ENCODE data around the gene EPB41L4A. TPM values are rescaled to one million over a fixed set of nuclear protein-coding genes. Genes with fewer than 3 reads are reported as not detected.

The EPB41L4A gene
- total and polyA plus RNA-seq, 12 donors = 6.2 to 28.4 (median 17.5) TPM

DNA sequence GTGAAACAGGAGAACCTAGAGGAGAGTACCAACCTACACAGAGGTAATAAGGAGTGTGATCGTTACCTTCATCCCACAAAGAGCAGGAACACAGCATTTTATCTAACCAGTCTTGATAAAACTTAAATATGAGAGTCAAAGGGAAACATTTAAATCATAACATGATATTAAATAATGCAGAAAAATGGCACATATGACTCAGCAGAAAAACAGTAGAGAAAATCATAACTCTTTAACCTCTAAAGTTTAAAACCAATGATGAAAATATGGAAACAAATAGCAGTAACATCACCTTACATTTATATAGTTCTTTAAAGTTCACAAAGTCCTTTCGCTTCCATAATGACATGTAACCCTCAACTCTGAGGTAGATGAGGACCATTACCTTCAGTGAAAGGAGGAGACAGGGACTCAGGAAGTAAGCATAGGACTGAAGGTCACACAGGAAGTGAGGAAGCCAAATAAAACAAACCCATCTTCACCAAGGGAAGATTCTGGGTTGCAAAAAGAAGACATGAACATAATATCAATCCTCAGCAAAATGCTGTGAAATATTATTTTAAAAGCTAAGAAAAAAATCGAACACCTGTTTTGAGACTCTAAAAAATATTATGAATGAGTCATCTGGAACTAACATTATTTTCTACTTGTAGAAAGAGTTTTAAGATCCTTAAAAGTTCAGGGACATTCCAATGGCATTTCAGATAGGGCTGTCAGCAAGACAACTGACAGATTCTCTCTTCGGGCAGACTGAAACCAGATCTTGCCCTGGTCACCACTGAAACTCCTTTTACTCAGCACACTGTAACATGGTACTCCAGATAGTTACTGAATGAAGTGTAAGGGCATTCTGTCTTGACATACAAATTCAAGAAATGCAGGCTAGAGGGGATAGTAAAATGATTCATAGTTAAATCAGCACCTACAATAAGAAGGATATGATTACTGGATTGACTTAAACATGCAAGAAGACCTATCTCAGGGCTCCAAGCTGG is 148.5 kb downstream of the EPB41L4A start:
- Histone ChIP-seq H3K27ac (peak overlapping the region in 2 of 10 donors; percentile 9 to 25), H3K36me3 (peaks cover 0 to 8% (median 0%) of the 10 kb centered on the region in 9 donors), H3K4me3 (no peak overlapping the region), H3K4me1 (peaks cover 0 to 28% (median 14%) of the 10 kb centered on the region in 9 donors), H3K27me3 (no peaks in the 10 kb centered on the region), H3K9me3 (no peaks in the 10 kb centered on the region)
- ATAC-seq (peak in 4 of 8 donors; percentile 56 to 75 (median 67)), DNase-seq (no peak)
- WGBS, 2 donors = 61 to 64% methylated on average over 4 of the region's 4 CpGs
- TF ChIP-seq, protein P1, sequence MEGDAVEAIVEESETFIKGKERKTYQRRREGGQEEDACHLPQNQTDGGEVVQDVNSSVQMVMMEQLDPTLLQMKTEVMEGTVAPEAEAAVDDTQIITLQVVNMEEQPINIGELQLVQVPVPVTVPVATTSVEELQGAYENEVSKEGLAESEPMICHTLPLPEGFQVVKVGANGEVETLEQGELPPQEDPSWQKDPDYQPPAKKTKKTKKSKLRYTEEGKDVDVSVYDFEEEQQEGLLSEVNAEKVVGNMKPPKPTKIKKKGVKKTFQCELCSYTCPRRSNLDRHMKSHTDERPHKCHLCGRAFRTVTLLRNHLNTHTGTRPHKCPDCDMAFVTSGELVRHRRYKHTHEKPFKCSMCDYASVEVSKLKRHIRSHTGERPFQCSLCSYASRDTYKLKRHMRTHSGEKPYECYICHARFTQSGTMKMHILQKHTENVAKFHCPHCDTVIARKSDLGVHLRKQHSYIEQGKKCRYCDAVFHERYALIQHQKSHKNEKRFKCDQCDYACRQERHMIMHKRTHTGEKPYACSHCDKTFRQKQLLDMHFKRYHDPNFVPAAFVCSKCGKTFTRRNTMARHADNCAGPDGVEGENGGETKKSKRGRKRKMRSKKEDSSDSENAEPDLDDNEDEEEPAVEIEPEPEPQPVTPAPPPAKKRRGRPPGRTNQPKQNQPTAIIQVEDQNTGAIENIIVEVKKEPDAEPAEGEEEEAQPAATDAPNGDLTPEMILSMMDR (IDR thresholded peaks at IDR 0.05) = no peak
- intact Hi-C loops (cut with DNase I) = no loop called here

DNA sequence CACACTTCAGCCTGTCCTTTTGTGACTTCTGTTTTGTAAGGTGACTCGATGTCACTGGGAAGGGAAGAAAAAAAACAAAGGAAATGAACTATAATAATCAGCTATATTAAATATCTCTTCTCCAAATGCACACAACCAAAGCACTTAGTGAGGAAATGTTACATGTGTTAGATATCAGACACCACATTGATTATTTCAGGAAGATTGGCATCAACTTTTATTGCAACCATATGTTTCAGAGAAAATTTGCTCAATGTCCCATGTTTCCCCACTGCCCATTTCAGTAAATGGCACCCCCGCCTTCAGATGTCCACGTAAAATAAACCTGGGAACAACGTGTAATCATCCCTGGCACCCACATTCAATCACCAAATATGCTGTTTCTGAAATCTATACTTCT is 151.8 kb downstream of the EPB41L4A start:
- intact Hi-C loops (cut with DNase I) = no loop called here
- no peaks in the 10 kb centered on the region for H3K9me3 ChIP-seq
- WGBS, 2 donors = 83 to 88% methylated on average over 4 of the region's 4 CpGs

DNA sequence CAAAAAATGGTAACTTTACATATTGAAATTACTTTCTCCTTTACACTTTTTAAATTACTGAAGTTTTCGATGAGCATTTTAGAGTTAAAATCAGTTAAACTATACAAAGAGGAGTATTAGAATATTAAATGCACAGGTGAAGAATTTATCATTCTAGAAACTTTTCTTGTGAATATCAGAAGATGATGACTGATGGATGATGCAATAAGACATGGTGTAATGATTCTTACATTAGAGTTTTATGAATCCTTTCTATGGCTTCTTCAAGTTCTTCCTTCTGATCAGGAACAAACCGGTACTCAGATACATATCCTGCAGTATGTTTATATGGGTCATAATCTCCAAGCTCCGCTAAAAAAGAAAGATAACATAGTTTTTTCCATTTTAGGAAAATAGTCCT is 154.4 kb downstream of the EPB41L4A start:
- no peaks in the 10 kb centered on the region for H3K27me3 ChIP-seq
- TF ChIP-seq, protein P1 (IDR thresholded peaks at IDR 0.05) = no peak
- peaks cover 0 to 23% (median 0%) of the 10 kb centered on the region in 9 donors for H3K4me1 ChIP-seq
- no peak for DNase-seq
- H3K27ac ChIP-seq = no peak overlapping the region
- WGBS, 2 donors = 96% methylated on average over 3 of the region's 3 CpGs
- H3K4me3 ChIP-seq = no peak overlapping the region
- no peak for ATAC-seq
- H3K9me3 ChIP-seq = no peaks in the 10 kb centered on the region
- peaks cover 0 to 51% (median 0%) of the 10 kb centered on the region in 9 donors for H3K36me3 ChIP-seq
- intact Hi-C loops (cut with DNase I) = no loop called here

More for the DNA sequence above, 151.8 kb downstream of the EPB41L4A start:
- Histone ChIP-seq H3K27ac (no peak overlapping the region), H3K4me3 (no peak overlapping the region), H3K4me1 (peaks cover 0 to 32% (median 15%) of the 10 kb centered on the region in 9 donors), H3K36me3 (peaks cover 0 to 37% (median 0%) of the 10 kb centered on the region in 9 donors), H3K27me3 (no peaks in the 10 kb centered on the region)
- ATAC-seq (no peak), DNase-seq (no peak)
- TF ChIP-seq, protein P1 (IDR thresholded peaks at IDR 0.05) = no peak

DNA sequence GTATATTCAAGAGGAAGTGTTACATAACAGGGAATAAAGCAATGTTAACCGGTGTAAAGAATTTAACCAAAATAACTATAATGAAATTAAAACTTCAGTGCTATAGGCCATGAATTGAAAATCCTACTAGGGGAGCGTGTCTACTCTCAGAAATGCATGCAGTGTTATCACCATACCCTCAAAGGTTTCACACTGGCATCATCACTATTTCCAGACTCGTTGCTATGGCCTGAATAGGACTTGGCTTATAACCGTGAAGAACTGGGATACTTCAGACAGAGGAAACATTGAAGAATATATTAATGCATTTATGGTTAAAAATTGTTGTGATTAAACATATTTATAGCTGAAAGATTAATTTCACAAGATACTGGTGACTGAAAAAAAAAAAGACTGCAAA is 154.9 kb downstream of the EPB41L4A start:
- Histone ChIP-seq H3K36me3 (peaks cover 0 to 56% (median 0%) of the 10 kb centered on the region in 9 donors), H3K27ac (no peak overlapping the region), H3K9me3 (no peaks in the 10 kb centered on the region), H3K27me3 (no peaks in the 10 kb centered on the region), H3K4me3 (no peak overlapping the region), H3K4me1 (peaks cover 0 to 23% (median 0%) of the 10 kb centered on the region in 9 donors)
- DNase-seq = no peak
- ATAC-seq = peak in 4 of 8 donors; percentile 65 to 85 (median 84)
- intact Hi-C loops (cut with DNase I) = no loop called here
- TF ChIP-seq, protein P1 (IDR thresholded peaks at IDR 0.05) = no peak
- 62 to 74% methylated on average over 4 of the region's 4 CpGs for WGBS, 2 donors

Measured in heart right ventricle (tissue), 16 donors.